ENCODE data around the gene TBC1D24.

GRCh38 chr16:2475413-2476344 is 752 bp downstream of the TBC1D24 start:
- TF ChIP-seq EZH2 (optimal IDR thresholded peaks at IDR 0.05; ENCODE audit: low read depth, low read length), result no peak
- 0 out of 2 replicates have a peak, but pooled peaks have one; percentile 4 for TF ChIP-seq CTCF (IDR thresholded peaks at IDR 0.05; ENCODE audit: low read length)
- no peak for TF ChIP-seq EZH2phosphoT487 (IDR thresholded peaks at IDR 0.05; ENCODE audit: low read length)

Data from MM.1S (cell line).